ENCODE measurements around the gene MAPK10. TPM values are rescaled to one million over a fixed set of nuclear protein-coding genes. Genes with fewer than 3 reads are reported as not detected.

Gene MAPK10
- total and polyA plus RNA-seq, 2 experiments from 2014 or later, result 3.6 to 8.1 TPM

GRCh38 chr4:86286726-86287125 is 73.1 kb downstream of the MAPK10 start:
- Histone ChIP-seq H2AFZ (no peak overlapping the region), H3K27me3 (ENCODE audit: insufficient read depth) (no peaks in the 10 kb centered on the region), H3K9me2 (ENCODE audit: insufficient read depth) (no peaks in the 10 kb centered on the region), H3K4me1 (ENCODE audit: insufficient read depth) (0 out of 2 replicates have a peak, but pooled peaks cover 6% of the 10 kb centered on the region), H4K20me1 (replicated peaks; ENCODE audit: insufficient read depth) (no peaks in the 10 kb centered on the region), H3K27ac (ENCODE audit: low read depth) (no peak overlapping the region), H3F3A (replicated peaks; ENCODE audit: low read depth) (no peaks in the 10 kb centered on the region), H3K79me2 (replicated peaks; ENCODE audit: insufficient read depth) (no peaks in the 10 kb centered on the region), H3K4me2 (no peak overlapping the region), H3K36me3 (ENCODE audit: insufficient read depth) (no peaks in the 10 kb centered on the region), H3K4me3 (no peak overlapping the region)
- Mint-ChIP-seq H3K27ac (no peak overlapping the region), H3K27me3 (ENCODE audit: insufficient read depth, low read depth, poor library complexity) (no peaks in the 10 kb centered on the region), H3K9me3 (no peaks in the 10 kb centered on the region), H3K4me1 (peaks cover 3% of the 10 kb centered on the region; the same call in 2 of the 3 replicates), H3K4me3 (no peak overlapping the region), H3K36me3 (ENCODE audit: low read depth) (no peaks in the 10 kb centered on the region)
- no peak for DNase-seq (ENCODE audit: low spot score)
- TF ChIP-seq STAT1 (IDR thresholded peaks at IDR 0.05; ENCODE audit: unreplicated experiment) (no peak), ZNF114 (CRISPR knock-in tag; IDR thresholded peaks at IDR 0.05) (no peak), EZH2 (IDR thresholded peaks at IDR 0.05; ENCODE audit: low read depth, unreplicated experiment) (no peak), NANOG (IDR thresholded peaks at IDR 0.05; ENCODE audit: borderline replicate concordance) (no peak), EZH2phosphoT487 (IDR thresholded peaks at IDR 0.05; ENCODE audit: unreplicated experiment) (no peak), ZNF331 (CRISPR knock-in tag; IDR thresholded peaks at IDR 0.05; ENCODE audit: low read depth) (no peak), POLR2AphosphoS5 (IDR thresholded peaks at IDR 0.05; ENCODE audit: low read depth) (no peak), CREB1 (CRISPR knock-in tag; IDR thresholded peaks at IDR 0.05; ENCODE audit: low read depth) (no peak), JUNB (IDR thresholded peaks at IDR 0.05; ENCODE audit: unreplicated experiment) (no peak), CTCF (conservative IDR thresholded peaks at IDR 0.05; ENCODE audit: low read depth in 2 of 2) (no peak), ETS1 (IDR thresholded peaks at IDR 0.05) (no peak)
- TF ChIP-seq, protein P1, sequence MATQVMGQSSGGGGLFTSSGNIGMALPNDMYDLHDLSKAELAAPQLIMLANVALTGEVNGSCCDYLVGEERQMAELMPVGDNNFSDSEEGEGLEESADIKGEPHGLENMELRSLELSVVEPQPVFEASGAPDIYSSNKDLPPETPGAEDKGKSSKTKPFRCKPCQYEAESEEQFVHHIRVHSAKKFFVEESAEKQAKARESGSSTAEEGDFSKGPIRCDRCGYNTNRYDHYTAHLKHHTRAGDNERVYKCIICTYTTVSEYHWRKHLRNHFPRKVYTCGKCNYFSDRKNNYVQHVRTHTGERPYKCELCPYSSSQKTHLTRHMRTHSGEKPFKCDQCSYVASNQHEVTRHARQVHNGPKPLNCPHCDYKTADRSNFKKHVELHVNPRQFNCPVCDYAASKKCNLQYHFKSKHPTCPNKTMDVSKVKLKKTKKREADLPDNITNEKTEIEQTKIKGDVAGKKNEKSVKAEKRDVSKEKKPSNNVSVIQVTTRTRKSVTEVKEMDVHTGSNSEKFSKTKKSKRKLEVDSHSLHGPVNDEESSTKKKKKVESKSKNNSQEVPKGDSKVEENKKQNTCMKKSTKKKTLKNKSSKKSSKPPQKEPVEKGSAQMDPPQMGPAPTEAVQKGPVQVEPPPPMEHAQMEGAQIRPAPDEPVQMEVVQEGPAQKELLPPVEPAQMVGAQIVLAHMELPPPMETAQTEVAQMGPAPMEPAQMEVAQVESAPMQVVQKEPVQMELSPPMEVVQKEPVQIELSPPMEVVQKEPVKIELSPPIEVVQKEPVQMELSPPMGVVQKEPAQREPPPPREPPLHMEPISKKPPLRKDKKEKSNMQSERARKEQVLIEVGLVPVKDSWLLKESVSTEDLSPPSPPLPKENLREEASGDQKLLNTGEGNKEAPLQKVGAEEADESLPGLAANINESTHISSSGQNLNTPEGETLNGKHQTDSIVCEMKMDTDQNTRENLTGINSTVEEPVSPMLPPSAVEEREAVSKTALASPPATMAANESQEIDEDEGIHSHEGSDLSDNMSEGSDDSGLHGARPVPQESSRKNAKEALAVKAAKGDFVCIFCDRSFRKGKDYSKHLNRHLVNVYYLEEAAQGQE (IDR thresholded peaks at IDR 0.05; ENCODE audit: unreplicated experiment), result no peak
- TF ChIP-seq, protein P2, sequence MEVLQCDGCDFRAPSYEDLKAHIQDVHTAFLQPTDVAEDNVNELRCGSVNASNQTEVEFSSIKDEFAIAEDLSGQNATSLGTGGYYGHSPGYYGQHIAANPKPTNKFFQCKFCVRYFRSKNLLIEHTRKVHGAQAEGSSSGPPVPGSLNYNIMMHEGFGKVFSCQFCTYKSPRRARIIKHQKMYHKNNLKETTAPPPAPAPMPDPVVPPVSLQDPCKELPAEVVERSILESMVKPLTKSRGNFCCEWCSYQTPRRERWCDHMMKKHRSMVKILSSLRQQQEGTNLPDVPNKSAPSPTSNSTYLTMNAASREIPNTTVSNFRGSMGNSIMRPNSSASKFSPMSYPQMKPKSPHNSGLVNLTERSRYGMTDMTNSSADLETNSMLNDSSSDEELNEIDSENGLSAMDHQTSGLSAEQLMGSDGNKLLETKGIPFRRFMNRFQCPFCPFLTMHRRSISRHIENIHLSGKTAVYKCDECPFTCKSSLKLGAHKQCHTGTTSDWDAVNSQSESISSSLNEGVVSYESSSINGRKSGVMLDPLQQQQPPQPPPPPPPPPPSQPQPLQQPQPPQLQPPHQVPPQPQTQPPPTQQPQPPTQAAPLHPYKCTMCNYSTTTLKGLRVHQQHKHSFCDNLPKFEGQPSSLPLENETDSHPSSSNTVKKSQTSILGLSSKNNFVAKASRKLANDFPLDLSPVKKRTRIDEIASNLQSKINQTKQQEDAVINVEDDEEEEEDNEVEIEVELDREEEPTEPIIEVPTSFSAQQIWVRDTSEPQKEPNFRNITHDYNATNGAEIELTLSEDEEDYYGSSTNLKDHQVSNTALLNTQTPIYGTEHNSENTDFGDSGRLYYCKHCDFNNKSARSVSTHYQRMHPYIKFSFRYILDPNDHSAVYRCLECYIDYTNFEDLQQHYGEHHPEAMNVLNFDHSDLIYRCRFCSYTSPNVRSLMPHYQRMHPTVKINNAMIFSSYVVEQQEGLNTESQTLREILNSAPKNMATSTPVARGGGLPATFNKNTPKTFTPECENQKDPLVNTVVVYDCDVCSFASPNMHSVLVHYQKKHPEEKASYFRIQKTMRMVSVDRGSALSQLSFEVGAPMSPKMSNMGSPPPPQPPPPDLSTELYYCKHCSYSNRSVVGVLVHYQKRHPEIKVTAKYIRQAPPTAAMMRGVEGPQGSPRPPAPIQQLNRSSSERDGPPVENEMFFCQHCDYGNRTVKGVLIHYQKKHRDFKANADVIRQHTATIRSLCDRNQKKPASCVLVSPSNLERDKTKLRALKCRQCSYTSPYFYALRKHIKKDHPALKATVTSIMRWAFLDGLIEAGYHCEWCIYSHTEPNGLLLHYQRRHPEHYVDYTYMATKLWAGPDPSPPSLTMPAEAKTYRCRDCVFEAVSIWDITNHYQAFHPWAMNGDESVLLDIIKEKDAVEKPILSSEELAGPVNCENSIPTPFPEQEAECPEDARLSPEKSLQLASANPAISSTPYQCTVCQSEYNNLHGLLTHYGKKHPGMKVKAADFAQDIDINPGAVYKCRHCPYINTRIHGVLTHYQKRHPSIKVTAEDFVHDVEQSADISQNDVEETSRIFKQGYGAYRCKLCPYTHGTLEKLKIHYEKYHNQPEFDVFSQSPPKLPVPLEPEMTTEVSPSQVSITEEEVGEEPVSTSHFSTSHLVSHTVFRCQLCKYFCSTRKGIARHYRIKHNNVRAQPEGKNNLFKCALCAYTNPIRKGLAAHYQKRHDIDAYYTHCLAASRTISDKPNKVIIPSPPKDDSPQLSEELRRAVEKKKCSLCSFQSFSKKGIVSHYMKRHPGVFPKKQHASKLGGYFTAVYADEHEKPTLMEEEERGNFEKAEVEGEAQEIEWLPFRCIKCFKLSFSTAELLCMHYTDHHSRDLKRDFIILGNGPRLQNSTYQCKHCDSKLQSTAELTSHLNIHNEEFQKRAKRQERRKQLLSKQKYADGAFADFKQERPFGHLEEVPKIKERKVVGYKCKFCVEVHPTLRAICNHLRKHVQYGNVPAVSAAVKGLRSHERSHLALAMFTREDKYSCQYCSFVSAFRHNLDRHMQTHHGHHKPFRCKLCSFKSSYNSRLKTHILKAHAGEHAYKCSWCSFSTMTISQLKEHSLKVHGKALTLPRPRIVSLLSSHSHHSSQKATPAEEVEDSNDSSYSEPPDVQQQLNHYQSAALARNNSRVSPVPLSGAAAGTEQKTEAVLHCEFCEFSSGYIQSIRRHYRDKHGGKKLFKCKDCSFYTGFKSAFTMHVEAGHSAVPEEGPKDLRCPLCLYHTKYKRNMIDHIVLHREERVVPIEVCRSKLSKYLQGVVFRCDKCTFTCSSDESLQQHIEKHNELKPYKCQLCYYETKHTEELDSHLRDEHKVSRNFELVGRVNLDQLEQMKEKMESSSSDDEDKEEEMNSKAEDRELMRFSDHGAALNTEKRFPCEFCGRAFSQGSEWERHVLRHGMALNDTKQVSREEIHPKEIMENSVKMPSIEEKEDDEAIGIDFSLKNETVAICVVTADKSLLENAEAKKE (CRISPR knock-in tag; IDR thresholded peaks at IDR 0.05), result no peak
- no peak for ATAC-seq

All from GM23338 (cell line).